ENCODE results near the gene LYL1. TPM values are rescaled to one million over a fixed set of nuclear protein-coding genes. Genes with fewer than 3 reads are reported as not detected.

LYL1 gene
- total RNA-seq, 1 experiment from 2014 or later = 0.24 TPM

- Histone ChIP-seq H3F3A (ENCODE audit: insufficient read depth, low read depth) (0 out of 2 replicates have a peak, but pooled peaks cover 8% of the 10 kb centered on the region), H3K9me2 (ENCODE audit: insufficient read depth) (no peaks in the 10 kb centered on the region), H3K27me3 (ENCODE audit: insufficient read depth, low read depth) (no peaks in the 10 kb centered on the region), H2AFZ (no peak overlapping the region), H4K20me1 (ENCODE audit: insufficient read depth) (no peaks in the 10 kb centered on the region), H3K9me3 (ENCODE audit: insufficient read depth, low read depth) (no peaks in the 10 kb centered on the region), H3K4me2 (no peak overlapping the region), H3K27ac (no peak overlapping the region), H3K4me1 (replicated peaks; ENCODE audit: insufficient read depth) (no peaks in the 10 kb centered on the region), H3K4me3 (no peak overlapping the region), H3K79me2 (ENCODE audit: low read depth) (no peaks in the 10 kb centered on the region), H3K36me3 (ENCODE audit: low read depth) (no peaks in the 10 kb centered on the region)
- POLR2A ChIA-PET (ENCODE audit: unreplicated experiment) = no interaction called here
- intact Hi-C loops (cut with micrococcal nuclease; ENCODE audit: unreplicated experiment) = no loop called here
- TF ChIP-seq EZH2 (IDR thresholded peaks at IDR 0.05; ENCODE audit: low read depth) = no peak
- TF ChIP-seq, protein P1, sequence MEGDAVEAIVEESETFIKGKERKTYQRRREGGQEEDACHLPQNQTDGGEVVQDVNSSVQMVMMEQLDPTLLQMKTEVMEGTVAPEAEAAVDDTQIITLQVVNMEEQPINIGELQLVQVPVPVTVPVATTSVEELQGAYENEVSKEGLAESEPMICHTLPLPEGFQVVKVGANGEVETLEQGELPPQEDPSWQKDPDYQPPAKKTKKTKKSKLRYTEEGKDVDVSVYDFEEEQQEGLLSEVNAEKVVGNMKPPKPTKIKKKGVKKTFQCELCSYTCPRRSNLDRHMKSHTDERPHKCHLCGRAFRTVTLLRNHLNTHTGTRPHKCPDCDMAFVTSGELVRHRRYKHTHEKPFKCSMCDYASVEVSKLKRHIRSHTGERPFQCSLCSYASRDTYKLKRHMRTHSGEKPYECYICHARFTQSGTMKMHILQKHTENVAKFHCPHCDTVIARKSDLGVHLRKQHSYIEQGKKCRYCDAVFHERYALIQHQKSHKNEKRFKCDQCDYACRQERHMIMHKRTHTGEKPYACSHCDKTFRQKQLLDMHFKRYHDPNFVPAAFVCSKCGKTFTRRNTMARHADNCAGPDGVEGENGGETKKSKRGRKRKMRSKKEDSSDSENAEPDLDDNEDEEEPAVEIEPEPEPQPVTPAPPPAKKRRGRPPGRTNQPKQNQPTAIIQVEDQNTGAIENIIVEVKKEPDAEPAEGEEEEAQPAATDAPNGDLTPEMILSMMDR (conservative IDR thresholded peaks at IDR 0.05) = peak; percentile 48; the same call in 1 of the 2 replicates
- CTCF ChIA-PET = no interaction called here
- no TSS peak for BruUV-seq (replicated peaks)
- DNase-seq = no peak
Measured at GRCh38 chr19:13082192-13083007, 20.3 kb downstream of the LYL1 start.

GRCh38 chr19:13079542-13079986, 23.1 kb downstream of the LYL1 start:
- BruUV-seq (replicated peaks) = no TSS peak
- Histone ChIP-seq H3K27ac (no peak overlapping the region), H3K4me3 (no peak overlapping the region), H3K79me2 (ENCODE audit: low read depth) (no peaks in the 10 kb centered on the region), H3K27me3 (ENCODE audit: insufficient read depth, low read depth) (peaks cover 3% of the 10 kb centered on the region; the same call in 1 of the 2 replicates), H3K9me2 (ENCODE audit: insufficient read depth) (no peaks in the 10 kb centered on the region), H3F3A (ENCODE audit: insufficient read depth, low read depth) (0 out of 2 replicates have a peak, but pooled peaks cover 8% of the 10 kb centered on the region), H3K4me1 (replicated peaks; ENCODE audit: insufficient read depth) (no peaks in the 10 kb centered on the region), H3K4me2 (no peak overlapping the region), H4K20me1 (ENCODE audit: insufficient read depth) (no peaks in the 10 kb centered on the region), H3K36me3 (ENCODE audit: low read depth) (no peaks in the 10 kb centered on the region), H2AFZ (no peak overlapping the region), H3K9me3 (ENCODE audit: insufficient read depth, low read depth) (no peaks in the 10 kb centered on the region)
- DNase-seq = peak in 1 of 2 experiments; percentile 47
- TF ChIP-seq, protein P1 (conservative IDR thresholded peaks at IDR 0.05) = no peak
- no peak for TF ChIP-seq EZH2 (IDR thresholded peaks at IDR 0.05; ENCODE audit: low read depth)
- ChIA-PET POLR2A (ENCODE audit: unreplicated experiment) (no interaction called here), CTCF (no interaction called here)
- intact Hi-C loops (cut with micrococcal nuclease; ENCODE audit: unreplicated experiment) = no loop called here

- DNase-seq = no peak
- Histone ChIP-seq H3K36me3 (ENCODE audit: low read depth) (no peaks in the 10 kb centered on the region), H3K79me2 (ENCODE audit: low read depth) (no peaks in the 10 kb centered on the region), H3K4me3 (no peak overlapping the region), H3K9me3 (ENCODE audit: insufficient read depth, low read depth) (no peaks in the 10 kb centered on the region), H2AFZ (no peak overlapping the region), H4K20me1 (ENCODE audit: insufficient read depth) (no peaks in the 10 kb centered on the region), H3K4me1 (replicated peaks; ENCODE audit: insufficient read depth) (no peaks in the 10 kb centered on the region), H3K9me2 (ENCODE audit: insufficient read depth) (no peaks in the 10 kb centered on the region), H3K27ac (no peak overlapping the region), H3K4me2 (no peak overlapping the region), H3K27me3 (ENCODE audit: insufficient read depth, low read depth) (peaks cover 3% of the 10 kb centered on the region; the same call in 1 of the 2 replicates), H3F3A (ENCODE audit: insufficient read depth, low read depth) (0 out of 2 replicates have a peak, but pooled peaks cover 8% of the 10 kb centered on the region)
- intact Hi-C loops (cut with micrococcal nuclease; ENCODE audit: unreplicated experiment) = no loop called here
- ChIA-PET POLR2A (ENCODE audit: unreplicated experiment) (no interaction called here), CTCF (interaction anchor here (1.0 kb wide), 1 partner anchor 18 kb away, joined by 3 read pairs; no protein-coding TSS in a partner anchor)
- BruUV-seq (replicated peaks) = no TSS peak
- TF ChIP-seq EZH2 (IDR thresholded peaks at IDR 0.05; ENCODE audit: low read depth) = no peak
- TF ChIP-seq, protein P1 (conservative IDR thresholded peaks at IDR 0.05) = no peak
Measured at GRCh38 chr19:13078897-13079541, 23.6 kb downstream of the LYL1 start.
